Osteoblast (primary cell): ENCODE data around the gene IFNL1. TPM values are rescaled to one million over a fixed set of nuclear protein-coding genes. Genes with fewer than 3 reads are reported as not detected.

ENCODE experiments used
- DNase-seq: peaks from one replicate; pipeline ENCODE4 v3.0.0; 2011; ENCODE audit warnings: low spot score, mixed read lengths; ENCODE audit not compliant: insufficient read length; ENCODE audit errors: missing footprints
- H2AFZ ChIP-seq: 2 replicates; pipeline ENCODE4 v1.6.0; 2011; ENCODE audit warnings: mild to moderate bottlenecking, low read length
- H3K27ac ChIP-seq: 2 replicates; pipeline ENCODE4 v1.5.1; 2011; ENCODE audit warnings: mild to moderate bottlenecking, low read depth, low read length, moderate library complexity
- H3K27me3 ChIP-seq: 2 replicates; pipeline ENCODE4 v1.6.0; 2012; ENCODE audit warnings: mild to moderate bottlenecking, control low read depth, inconsistent platforms, low read length, moderate library complexity; ENCODE audit not compliant: insufficient read depth
- H3K36me3 ChIP-seq: 2 replicates; pipeline ENCODE4 v1.5.1; 2011; ENCODE audit warnings: mild to moderate bottlenecking, low read length, control low read depth, moderate library complexity; ENCODE audit not compliant: insufficient read depth
- H3K4me1 ChIP-seq: 2 replicates; pipeline ENCODE4 v1.5.1; 2011; ENCODE audit warnings: mild to moderate bottlenecking, low read length, control low read depth, moderate library complexity; ENCODE audit not compliant: insufficient read depth
- H3K4me2 ChIP-seq: 2 replicates; pipeline ENCODE4 v1.6.0; 2011; ENCODE audit warnings: mild to moderate bottlenecking, low read length; ENCODE audit not compliant: insufficient read depth
- H3K4me3 ChIP-seq: fragments of 200-600 bp; sonication (generic); 3 replicates; pipeline ENCODE4 v1.5.1; 2012; ENCODE audit warnings: mild to moderate bottlenecking, low read length, inconsistent platforms; ENCODE audit not compliant: insufficient read depth
- H3K79me2 ChIP-seq: 2 replicates; pipeline ENCODE4 v1.6.0; 2012; ENCODE audit warnings: mild to moderate bottlenecking, low read length, control low read depth, inconsistent platforms; ENCODE audit not compliant: insufficient read depth
- H3K9me3 ChIP-seq: 2 replicates; pipeline ENCODE4 v1.5.1; 2011; ENCODE audit warnings: low read depth, low read length, control low read depth
- H4K20me1 ChIP-seq: 2 replicates; pipeline ENCODE4 v1.6.0; 2012; ENCODE audit warnings: mild to moderate bottlenecking, low read length, control low read depth; ENCODE audit not compliant: insufficient read depth
- CTCF ChIP-seq: IDR thresholded peaks from 2 replicates; pipeline ENCODE4 v1.5.1; 2011; ENCODE audit warnings: mild to moderate bottlenecking, low read depth, low read length, moderate library complexity; ENCODE audit errors: extremely low read depth
- total RNA-seq: library from RNA; depleted of rRNA; stranded (reverse); fragments of >200 nt; gene quantifications from 2 replicates; pipeline ENCODE4 v1.2.3, GENCODE V29; 2012

IFNL1 gene
- total RNA-seq, 1 donor, result not detected

- Histone ChIP-seq H3K4me3 (no peak overlapping the region), H2AFZ (no peak overlapping the region), H3K9me3 (no peaks in the 10 kb centered on the region), H3K4me2 (no peak overlapping the region), H3K79me2 (no peaks in the 10 kb centered on the region), H3K27me3 (peaks cover 2% of the 10 kb centered on the region), H3K27ac (no peak overlapping the region), H3K36me3 (no peaks in the 10 kb centered on the region), H4K20me1 (no peaks in the 10 kb centered on the region), H3K4me1 (no peaks in the 10 kb centered on the region)
- TF ChIP-seq CTCF, result no peak
- no peak for DNase-seq
Observed at GRCh38 chr19:39333507-39333906, 37.3 kb downstream of the IFNL1 start.

- Histone ChIP-seq H3K4me3 (no peak overlapping the region), H3K4me1 (no peaks in the 10 kb centered on the region), H2AFZ (no peak overlapping the region), H3K27me3 (peaks cover 2% of the 10 kb centered on the region), H4K20me1 (no peaks in the 10 kb centered on the region), H3K27ac (no peak overlapping the region), H3K36me3 (no peaks in the 10 kb centered on the region), H3K4me2 (no peak overlapping the region), H3K9me3 (no peaks in the 10 kb centered on the region), H3K79me2 (no peaks in the 10 kb centered on the region)
- TF ChIP-seq CTCF, result no peak
- peak; percentile 72 for DNase-seq
Observed at GRCh38 chr19:39334444-39334976, 38.3 kb downstream of the IFNL1 start.

GRCh38 chr19:39335168-39335548 lies 39.0 kb downstream of the IFNL1 start:
- no peak overlapping the region for H3K27ac ChIP-seq
- H3K36me3 ChIP-seq, result no peaks in the 10 kb centered on the region
- no peaks in the 10 kb centered on the region for H4K20me1 ChIP-seq
- TF ChIP-seq CTCF, result no peak
- peak overlapping the region; percentile 39 for H3K4me2 ChIP-seq
- no peaks in the 10 kb centered on the region for H3K79me2 ChIP-seq
- peak; percentile 45 for DNase-seq
- peaks cover 2% of the 10 kb centered on the region for H3K27me3 ChIP-seq
- no peak overlapping the region for H3K4me3 ChIP-seq
- no peaks in the 10 kb centered on the region for H3K4me1 ChIP-seq
- peak overlapping the region; percentile 42 for H2AFZ ChIP-seq
- no peaks in the 10 kb centered on the region for H3K9me3 ChIP-seq

- Histone ChIP-seq H3K4me1 (peaks cover 6% of the 10 kb centered on the region), H2AFZ (no peak overlapping the region)
- TF ChIP-seq CTCF, result no peak
Observed at GRCh38 chr19:39336483-39336882, 40.3 kb downstream of the IFNL1 start.

More at GRCh38 chr19:39336483-39336882, 40.3 kb downstream of the IFNL1 start:
- Histone ChIP-seq H3K4me2 (no peak overlapping the region), H3K36me3 (no peaks in the 10 kb centered on the region), H3K4me3 (no peak overlapping the region), H3K27me3 (peaks cover 2% of the 10 kb centered on the region), H3K27ac (no peak overlapping the region), H3K9me3 (no peaks in the 10 kb centered on the region), H4K20me1 (no peaks in the 10 kb centered on the region), H3K79me2 (peaks cover 6% of the 10 kb centered on the region)
- DNase-seq, result no peak
